Activated gamma-delta T cell treated with Interleukin-2 at 50 U/mL for 16 hours (primary cell): ENCODE measurements around the gene TMEM43.

ENCODE experiments used
- DNase-seq: peaks from one replicate; pipeline ENCODE4 v3.0.0-alpha.2; 2020

Gene TMEM43

GRCh38 chr3:14152963-14153355 lies 28.1 kb downstream of the TMEM43 start:
- DNase-seq = no peak

GRCh38 chr3:14153663-14154062 lies 28.8 kb downstream of the TMEM43 start:
- no peak for DNase-seq

- no peak for DNase-seq
These were observed 29.4 kb downstream of the TMEM43 start for GRCh38 chr3:14154276-14154675.

GRCh38 chr3:14154895-14155440 lies 30.1 kb downstream of the TMEM43 start:
- DNase-seq = no peak

GRCh38 chr3:14156201-14156600 lies 31.3 kb downstream of the TMEM43 start:
- DNase-seq = no peak

- no peak for DNase-seq
These were observed 32.1 kb downstream of the TMEM43 start for GRCh38 chr3:14156843-14157561.

- no peak for DNase-seq
These were observed 33.1 kb downstream of the TMEM43 start for GRCh38 chr3:14157951-14158350.

- no peak for DNase-seq
These were observed 33.5 kb downstream of the TMEM43 start for GRCh38 chr3:14158370-14158769.

GRCh38 chr3:14159426-14159825 lies 34.6 kb downstream of the TMEM43 start:
- no peak for DNase-seq

GRCh38 chr3:14161282-14161681 lies 36.4 kb downstream of the TMEM43 start:
- no peak for DNase-seq

GRCh38 chr3:14162178-14162577 lies 37.3 kb downstream of the TMEM43 start:
- DNase-seq = no peak

GRCh38 chr3:14166877-14167603 lies 42.2 kb downstream of the TMEM43 start:
- DNase-seq = no peak

- DNase-seq = no peak
These were observed 44.6 kb downstream of the TMEM43 start for GRCh38 chr3:14169435-14169834.

- DNase-seq = no peak
These were observed 45.0 kb downstream of the TMEM43 start for GRCh38 chr3:14169871-14170270.

GRCh38 chr3:14170531-14171159 lies 45.8 kb downstream of the TMEM43 start:
- no peak for DNase-seq

GRCh38 chr3:14172496-14172895 lies 47.6 kb downstream of the TMEM43 start:
- DNase-seq = no peak

GRCh38 chr3:14174483-14174882 lies 49.6 kb downstream of the TMEM43 start:
- no peak for DNase-seq

- peak; percentile 53 for DNase-seq
These were observed 50.7 kb downstream of the TMEM43 start for GRCh38 chr3:14175383-14176037.

- DNase-seq = no peak
These were observed 52.9 kb downstream of the TMEM43 start for GRCh38 chr3:14177580-14178246.

GRCh38 chr3:14178247-14179113 lies 53.6 kb downstream of the TMEM43 start, which contains the start of the genes LSM3 and XPC:
TSS of gene LSM3 (plus strand) at chr3:14178817. CDS start at chr3:14178861, 44 bp downstream.
TSS of gene XPC (minus strand) at chr3:14178601. CDS start at chr3:14178568, 33 bp downstream.
- peak; percentile 97 for DNase-seq

- no peak for DNase-seq
These were observed 54.2 kb downstream of the TMEM43 start for GRCh38 chr3:14179114-14179465.
